Right renal cortex interstitium (tissue), 3 donors: ENCODE data around the gene PANX2. TPM values are rescaled to one million over a fixed set of nuclear protein-coding genes. Genes with fewer than 3 reads are reported as not detected.

Experiments used
- DNase-seq, 3 donors: peaks; one replicate each; pipeline ENCODE4 v3.0.0-alpha.2; 2013; ENCODE audit warnings: low read depth in 3 of 3, low spot score in 2 of 3
- polyA plus RNA-seq, 3 donors: library from polyadenylated mRNA; unstranded; fragments of 120-200 nt; gene quantifications; one replicate each; pipeline ENCODE4 v1.2.1, GENCODE V29; 2013; ENCODE audit not compliant: insufficient read length in 3 of 3

The PANX2 gene
- polyA plus RNA-seq, 3 donors, result 0.65 to 1.5 (median 1.1) TPM

- no peak for DNase-seq
Observed at GRCh38 chr22:50169774-50170341, 673 bp upstream of the PANX2 start.

DNA sequence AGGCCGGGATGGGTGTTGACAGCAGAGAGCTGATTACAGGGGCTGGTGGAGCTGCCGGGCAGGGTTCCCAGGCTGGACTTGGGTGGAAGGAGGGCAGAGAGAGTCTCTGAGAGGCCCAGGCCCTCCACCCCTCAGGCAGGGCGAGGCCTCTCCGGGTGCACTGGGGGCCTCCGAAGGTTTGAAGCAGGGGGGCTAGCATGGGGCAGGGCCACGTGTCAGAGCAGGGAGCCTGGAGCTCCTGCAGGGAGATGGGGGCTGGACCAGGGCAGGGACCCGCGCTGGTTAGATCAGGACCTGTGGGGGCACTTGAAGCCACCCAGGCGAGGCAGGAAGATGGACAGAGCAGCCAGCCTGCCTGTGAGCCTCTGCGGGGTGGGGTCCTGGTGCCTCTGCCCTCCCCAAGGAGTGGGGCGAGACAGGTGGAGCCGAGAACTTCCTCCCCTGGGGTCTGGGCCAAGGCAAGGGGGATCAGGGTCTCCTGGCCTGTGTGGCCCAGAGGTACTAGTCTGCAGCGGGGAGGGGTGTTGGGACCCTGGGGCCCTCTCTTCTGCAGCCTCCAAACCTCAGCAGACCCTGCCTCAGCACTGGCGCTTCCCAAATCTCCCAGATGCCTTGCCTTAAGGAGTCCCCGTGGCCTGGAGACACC is 911 bp downstream of the PANX2 start:
- no peak for DNase-seq

DNA sequence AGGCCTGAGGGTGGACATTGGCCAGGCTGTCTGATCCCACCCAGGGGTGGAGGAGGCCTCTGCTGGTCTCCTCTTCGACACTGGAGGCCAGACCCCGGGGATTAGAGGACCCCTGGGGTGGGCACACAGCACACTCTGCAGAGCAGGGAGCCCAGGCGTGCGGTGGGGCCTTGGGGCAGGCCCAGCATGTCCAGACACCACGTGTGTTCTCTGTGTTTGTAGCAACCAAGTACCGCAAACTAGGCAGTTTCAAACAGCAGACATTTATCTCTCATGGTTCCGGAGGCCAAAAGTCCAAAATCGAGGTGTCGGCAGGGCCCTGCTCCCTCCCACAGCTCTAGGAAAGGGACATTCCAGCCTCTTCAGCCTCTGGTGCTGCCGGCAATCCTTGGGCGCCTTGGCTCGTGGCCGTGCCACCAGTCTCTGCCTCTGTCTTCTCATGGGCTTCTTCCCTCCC is 1.5 kb downstream of the PANX2 start:
- no peak for DNase-seq

DNA sequence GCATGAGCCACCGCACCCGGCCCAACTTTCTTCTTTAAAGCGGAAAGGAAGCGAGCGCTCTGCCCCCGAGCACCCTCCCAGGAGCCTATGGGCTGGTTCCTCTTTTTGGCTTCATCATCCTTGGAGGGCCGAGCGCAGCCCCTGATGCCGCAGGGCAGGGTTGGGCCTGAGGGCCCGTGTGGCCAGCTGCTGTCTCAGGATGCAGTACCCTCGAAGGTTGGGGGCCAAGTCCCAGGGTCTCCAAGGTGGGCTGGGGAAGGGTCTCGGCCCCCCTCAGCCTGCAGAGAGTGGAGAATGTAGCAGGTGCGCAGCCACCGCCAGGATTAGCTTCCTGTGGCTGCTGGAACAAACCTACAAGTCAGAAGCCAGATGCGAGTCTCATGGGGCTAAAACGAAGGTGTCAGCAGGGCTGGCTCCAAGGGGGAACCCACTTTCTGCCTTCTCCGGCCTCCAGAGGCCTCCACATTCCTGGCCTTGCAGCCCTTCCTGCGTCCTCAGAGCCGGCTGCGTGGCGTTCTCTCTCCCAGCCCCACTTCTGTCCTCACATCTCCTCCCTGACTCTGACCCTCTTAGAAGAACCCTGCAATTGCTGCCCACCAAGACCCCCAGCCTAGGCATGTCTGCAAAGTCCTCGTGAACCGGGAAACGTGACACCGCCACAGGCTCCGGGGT is 2.9 kb downstream of the PANX2 start:
- no peak for DNase-seq

DNA sequence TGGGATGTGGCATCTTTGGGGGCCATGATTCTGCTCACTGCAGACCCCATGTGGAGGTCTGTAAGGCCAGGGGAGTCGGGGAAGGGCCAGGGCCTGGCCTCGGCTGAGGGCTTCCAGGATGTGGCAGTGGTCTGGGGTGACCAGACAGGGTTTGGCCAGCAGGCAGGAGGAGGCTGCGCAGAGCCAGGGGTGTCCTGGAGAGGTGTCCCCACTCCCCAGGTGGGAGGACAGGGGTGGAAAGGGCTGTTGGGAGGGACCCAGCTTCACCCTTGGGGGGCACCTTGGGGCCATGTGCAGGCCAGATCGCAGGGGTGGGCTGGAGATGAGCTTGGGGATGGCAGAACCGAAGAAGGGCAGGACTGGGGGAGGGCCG is 3.4 kb downstream of the PANX2 start:
- no peak for DNase-seq

DNA sequence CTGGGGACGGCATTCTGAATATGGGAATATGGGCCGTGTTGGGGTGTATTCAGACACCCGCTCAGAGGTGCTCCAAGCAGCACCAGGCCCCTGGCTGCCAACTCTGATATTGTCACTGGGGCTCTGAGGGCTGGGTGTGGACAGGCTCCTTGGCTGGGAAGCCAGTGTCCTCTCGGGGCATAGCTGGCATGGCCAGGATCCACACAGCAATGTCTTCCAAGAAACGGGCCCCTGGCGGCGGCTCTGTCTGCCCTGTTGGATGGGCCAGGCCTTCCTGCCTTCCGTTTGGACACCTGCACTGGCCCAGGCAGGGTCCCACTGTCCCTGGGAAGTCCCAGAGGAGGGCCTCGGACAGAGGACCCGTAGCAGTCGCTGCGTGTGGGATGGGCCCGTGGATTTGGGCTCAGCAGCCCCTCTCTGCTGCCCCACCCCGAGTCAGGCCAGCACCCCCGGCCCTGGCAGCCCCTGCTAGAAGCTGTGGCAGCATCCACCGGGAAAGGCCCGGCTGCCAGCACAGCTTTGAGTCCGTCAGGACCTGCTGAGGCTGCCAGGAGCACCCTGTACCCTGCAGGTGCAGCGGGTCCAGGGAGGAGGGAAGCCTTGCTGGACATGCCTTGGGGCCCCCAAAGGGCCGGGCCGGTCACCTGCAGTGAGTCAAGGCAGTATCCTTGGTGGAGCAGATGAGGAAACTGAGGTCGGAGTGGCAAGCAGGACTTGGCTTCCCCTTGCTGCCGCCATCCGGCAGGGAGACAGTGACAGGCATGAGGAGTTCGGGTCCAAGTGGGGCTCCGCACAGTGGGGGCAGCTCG is 4.1 kb downstream of the PANX2 start:
- no peak for DNase-seq

GRCh38 chr22:50175191-50175461 is 4.6 kb downstream of the PANX2 start:
- DNase-seq, result no peak

- no peak for DNase-seq
Observed at GRCh38 chr22:50175921-50176849, 5.7 kb downstream of the PANX2 start.

DNA sequence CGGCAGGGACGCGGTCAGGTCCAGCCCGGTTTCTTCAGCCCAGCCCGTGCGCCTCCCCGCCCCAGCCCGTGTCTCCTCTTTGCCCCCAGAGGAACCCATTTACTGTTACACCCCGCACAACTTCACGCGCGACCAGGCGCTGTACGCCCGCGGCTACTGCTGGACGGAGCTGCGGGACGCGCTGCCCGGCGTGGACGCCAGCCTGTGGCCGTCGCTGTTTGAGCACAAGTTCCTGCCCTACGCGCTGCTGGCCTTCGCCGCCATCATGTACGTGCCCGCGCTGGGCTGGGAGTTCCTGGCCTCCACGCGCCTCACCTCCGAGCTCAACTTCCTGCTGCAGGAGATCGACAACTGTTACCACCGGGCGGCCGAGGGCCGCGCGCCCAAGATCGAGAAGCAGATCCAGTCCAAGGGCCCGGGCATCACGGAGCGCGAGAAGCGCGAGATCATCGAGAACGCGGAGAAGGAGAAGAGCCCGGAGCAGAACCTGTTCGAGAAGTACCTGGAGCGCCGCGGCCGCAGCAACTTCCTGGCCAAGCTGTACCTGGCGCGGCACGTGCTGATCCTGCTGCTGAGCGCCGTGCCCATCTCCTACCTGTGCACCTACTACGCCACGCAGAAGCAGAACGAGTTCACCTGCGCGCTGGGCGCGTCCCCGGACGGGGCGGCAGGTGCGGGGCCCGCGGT is 6.5 kb downstream of the PANX2 start:
- no peak for DNase-seq

DNA sequence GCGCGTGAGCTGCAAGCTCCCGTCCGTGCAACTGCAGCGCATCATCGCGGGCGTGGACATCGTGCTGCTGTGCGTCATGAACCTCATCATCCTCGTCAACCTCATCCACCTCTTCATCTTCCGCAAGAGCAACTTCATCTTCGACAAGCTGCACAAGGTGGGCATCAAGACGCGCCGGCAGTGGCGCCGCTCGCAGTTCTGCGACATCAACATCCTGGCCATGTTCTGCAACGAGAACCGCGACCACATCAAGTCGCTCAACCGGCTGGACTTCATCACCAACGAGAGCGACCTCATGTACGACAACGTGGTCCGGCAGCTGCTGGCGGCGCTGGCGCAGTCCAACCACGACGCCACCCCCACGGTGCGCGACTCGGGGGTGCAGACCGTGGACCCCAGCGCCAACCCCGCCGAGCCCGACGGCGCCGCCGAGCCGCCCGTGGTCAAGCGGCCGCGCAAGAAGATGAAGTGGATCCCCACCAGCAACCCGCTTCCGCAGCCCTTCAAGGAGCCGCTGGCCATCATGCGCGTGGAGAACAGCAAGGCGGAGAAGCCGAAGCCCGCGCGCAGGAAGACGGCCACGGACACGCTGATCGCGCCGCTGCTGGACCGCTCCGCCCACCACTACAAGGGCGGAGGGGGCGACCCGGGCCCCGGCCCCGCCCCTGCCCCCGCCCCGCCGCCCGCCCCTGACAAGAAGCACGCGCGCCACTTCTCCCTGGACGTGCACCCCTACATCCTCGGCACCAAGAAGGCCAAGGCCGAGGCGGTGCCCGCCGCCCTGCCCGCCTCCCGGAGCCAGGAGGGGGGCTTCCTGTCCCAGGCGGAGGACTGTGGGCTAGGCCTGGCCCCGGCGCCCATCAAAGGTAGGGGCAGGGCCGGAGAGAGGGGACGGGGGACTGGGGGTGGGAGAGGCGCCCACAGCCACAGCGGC is 7.3 kb downstream of the PANX2 start:
- DNase-seq, result no peak

- no peak for DNase-seq
Observed at GRCh38 chr22:50178471-50178864, 7.9 kb downstream of the PANX2 start.

DNA sequence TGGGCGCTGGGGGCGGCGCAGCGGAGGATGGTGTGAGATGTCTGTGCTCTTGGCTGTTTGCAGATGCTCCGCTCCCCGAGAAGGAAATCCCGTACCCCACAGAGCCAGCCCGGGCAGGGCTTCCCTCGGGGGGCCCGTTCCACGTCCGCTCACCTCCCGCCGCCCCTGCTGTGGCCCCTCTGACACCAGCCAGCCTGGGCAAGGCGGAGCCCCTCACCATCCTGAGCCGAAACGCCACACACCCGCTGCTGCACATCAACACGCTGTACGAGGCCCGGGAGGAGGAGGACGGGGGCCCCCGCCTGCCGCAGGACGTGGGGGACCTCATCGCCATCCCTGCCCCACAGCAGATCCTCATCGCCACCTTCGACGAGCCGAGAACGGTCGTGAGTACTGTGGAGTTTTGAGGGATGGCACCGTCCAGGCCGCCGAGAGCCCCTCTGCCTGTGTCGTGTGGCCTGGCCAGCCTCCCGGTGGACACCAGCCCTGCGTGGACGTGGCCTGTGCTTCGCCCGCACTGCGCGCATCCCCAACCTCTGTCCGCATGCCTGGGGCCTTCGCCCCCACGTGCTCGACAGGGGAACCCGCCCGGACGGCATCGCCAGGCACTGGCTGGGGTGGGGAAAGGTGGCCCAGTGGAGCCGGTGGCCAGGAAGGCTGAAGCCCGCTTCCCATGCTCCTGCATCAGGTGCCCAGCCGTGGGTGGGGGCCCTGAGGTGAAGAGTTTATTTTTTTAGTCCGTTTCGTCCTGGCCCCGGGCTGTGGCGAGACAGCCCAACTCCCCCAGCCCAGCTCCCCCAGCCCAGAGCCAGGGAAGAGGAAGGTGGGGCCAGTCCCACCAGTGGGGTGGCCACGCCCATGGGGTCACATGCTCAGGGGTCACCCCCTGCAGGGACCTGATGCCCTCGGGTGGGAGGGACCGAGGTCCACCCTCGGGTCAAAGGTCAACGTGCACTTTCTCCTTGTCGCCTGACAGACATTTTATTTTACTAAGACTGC is 8.6 kb downstream of the PANX2 start:
- DNase-seq, result no peak

GRCh38 chr22:50179937-50180726 is 9.6 kb downstream of the PANX2 start:
- no peak for DNase-seq

DNA sequence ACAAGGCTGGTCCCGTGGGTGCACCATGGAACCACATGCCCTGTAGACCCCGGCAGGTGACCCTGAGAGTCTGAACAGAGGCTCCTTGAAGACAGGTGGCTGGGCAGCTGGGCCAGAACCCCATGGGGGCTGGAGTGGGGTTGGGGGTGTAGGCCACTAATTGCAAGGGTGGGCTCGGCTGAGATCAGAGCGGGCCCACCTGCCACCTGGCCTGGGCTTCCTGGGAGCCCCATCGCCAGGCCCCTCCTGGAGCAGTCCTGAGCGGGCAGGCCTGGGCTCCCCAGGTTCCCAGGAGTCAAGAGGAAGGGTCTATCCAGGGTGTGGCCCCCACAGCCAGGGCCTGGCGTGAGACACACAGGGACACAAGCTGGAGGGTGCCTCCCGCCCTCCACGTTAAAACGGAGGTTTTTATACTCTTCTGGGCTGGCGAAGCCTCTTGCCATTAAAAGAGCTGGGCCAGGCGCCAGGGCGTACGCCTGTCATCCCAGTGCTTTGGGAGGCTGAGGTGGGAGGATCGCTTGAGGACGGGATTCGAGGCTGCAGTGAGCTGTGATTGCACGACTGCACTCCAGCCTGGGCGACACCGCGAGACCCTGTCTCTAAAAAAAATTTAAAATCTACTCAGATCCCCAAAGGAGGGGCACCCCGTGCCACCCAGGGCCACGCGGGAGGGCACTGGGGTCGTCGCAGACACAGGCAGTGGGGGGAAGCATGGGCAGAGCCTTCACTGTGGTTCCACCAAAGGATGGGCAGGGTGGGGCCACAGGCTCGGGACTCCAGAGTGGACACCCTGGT is 10.4 kb downstream of the PANX2 start:
- no peak for DNase-seq

DNA sequence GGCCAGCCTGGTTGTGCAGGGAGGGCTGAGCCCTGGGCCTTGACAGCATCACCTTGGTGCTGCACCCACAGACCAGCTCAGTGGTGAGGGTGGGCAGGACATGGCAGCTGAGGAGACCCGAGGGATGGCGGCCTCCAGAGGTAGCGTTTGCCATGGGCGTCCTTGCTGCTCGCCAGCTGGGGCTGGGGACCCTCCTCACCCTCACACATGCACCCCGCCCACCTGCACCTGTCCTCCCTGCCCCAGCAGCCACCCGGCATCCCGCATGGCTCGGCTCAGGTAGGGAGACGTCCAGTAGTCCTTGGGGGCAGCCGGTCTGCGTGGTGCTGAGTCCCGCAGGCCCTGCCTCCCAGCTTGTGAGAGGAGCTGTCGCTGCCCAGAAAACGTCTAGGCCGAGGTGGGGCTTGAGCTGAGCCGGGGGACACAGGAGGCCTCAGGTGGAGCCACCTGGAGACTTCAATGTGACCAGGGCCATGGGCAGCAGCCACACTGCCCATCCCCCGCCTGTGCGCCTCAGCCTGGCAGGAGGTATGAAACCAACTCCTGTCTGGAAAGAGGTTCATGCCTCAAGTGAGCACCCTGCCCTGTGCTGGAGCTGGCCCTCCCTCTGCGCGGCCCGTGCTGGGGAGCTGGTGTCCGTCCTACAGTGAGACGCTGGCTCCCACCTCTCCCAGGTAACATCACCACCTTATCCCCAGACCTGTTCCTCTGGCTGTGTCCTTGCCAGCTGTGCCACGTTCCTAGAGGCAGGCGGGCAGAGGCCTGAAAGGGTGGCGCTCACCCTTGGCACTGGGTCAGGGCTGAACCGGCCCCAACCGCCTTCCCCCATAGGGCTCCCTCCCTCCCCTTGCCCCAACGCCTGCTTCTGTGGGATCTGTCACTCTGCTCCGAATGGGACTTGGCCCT is 11.9 kb downstream of the PANX2 start:
- DNase-seq, result no peak
